ENCODE measurements around the gene EFCAB6. TPM values are rescaled to one million over a fixed set of nuclear protein-coding genes. Genes with fewer than 3 reads are reported as not detected.

The EFCAB6 gene
- total RNA-seq, 1 donor from 2014 or later = 3.6 TPM

- intact Hi-C loops (cut with DNase I) = no loop called here
- Histone ChIP-seq H3K27ac (no peak overlapping the region), H3K4me3 (no peak overlapping the region), H3K4me1 (no peaks in the 10 kb centered on the region), H3K36me3 (no peaks in the 10 kb centered on the region), H3K27me3 (no peaks in the 10 kb centered on the region), H3K9me3 (peaks cover 4% of the 10 kb centered on the region)
- TF ChIP-seq, protein P1, sequence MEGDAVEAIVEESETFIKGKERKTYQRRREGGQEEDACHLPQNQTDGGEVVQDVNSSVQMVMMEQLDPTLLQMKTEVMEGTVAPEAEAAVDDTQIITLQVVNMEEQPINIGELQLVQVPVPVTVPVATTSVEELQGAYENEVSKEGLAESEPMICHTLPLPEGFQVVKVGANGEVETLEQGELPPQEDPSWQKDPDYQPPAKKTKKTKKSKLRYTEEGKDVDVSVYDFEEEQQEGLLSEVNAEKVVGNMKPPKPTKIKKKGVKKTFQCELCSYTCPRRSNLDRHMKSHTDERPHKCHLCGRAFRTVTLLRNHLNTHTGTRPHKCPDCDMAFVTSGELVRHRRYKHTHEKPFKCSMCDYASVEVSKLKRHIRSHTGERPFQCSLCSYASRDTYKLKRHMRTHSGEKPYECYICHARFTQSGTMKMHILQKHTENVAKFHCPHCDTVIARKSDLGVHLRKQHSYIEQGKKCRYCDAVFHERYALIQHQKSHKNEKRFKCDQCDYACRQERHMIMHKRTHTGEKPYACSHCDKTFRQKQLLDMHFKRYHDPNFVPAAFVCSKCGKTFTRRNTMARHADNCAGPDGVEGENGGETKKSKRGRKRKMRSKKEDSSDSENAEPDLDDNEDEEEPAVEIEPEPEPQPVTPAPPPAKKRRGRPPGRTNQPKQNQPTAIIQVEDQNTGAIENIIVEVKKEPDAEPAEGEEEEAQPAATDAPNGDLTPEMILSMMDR (IDR thresholded peaks at IDR 0.05) = no peak
- DNase-seq (no peak), ATAC-seq (no peak)
Observed at GRCh38 chr22:43654271-43654670, 157.8 kb downstream of the EFCAB6 start.

- DNase-seq = no peak
- TF ChIP-seq, protein P1 (IDR thresholded peaks at IDR 0.05) = no peak
- intact Hi-C loops (cut with DNase I) = no loop called here
- no peak overlapping the region for H3K4me3 ChIP-seq
- H3K9me3 ChIP-seq = peaks cover 4% of the 10 kb centered on the region
- no peak overlapping the region for H3K27ac ChIP-seq
- H3K36me3 ChIP-seq = no peaks in the 10 kb centered on the region
- H3K27me3 ChIP-seq = no peaks in the 10 kb centered on the region
- ATAC-seq = no peak
- H3K4me1 ChIP-seq = no peaks in the 10 kb centered on the region
Observed at GRCh38 chr22:43652845-43653244, 159.3 kb downstream of the EFCAB6 start.

- TF ChIP-seq, protein P1 (IDR thresholded peaks at IDR 0.05) = no peak
- Histone ChIP-seq H3K27ac (no peak overlapping the region), H3K4me1 (no peaks in the 10 kb centered on the region), H3K4me3 (no peak overlapping the region), H3K36me3 (no peaks in the 10 kb centered on the region), H3K27me3 (no peaks in the 10 kb centered on the region), H3K9me3 (peaks cover 7% of the 10 kb centered on the region)
- intact Hi-C loops (cut with DNase I) = no loop called here
- DNase-seq (no peak), ATAC-seq (no peak)
Observed at GRCh38 chr22:43643387-43643786, 168.7 kb downstream of the EFCAB6 start.

GRCh38 chr22:43642319-43643206 is 169.5 kb downstream of the EFCAB6 start:
- intact Hi-C loops (cut with DNase I) = no loop called here
- no peaks in the 10 kb centered on the region for H3K4me1 ChIP-seq
- DNase-seq (no peak), ATAC-seq (no peak)
- H3K4me3 ChIP-seq = no peak overlapping the region
- H3K27ac ChIP-seq = no peak overlapping the region
- TF ChIP-seq, protein P1 (IDR thresholded peaks at IDR 0.05) = no peak
- no peaks in the 10 kb centered on the region for H3K36me3 ChIP-seq
- peaks cover 7% of the 10 kb centered on the region for H3K9me3 ChIP-seq
- no peaks in the 10 kb centered on the region for H3K27me3 ChIP-seq

DNA sequence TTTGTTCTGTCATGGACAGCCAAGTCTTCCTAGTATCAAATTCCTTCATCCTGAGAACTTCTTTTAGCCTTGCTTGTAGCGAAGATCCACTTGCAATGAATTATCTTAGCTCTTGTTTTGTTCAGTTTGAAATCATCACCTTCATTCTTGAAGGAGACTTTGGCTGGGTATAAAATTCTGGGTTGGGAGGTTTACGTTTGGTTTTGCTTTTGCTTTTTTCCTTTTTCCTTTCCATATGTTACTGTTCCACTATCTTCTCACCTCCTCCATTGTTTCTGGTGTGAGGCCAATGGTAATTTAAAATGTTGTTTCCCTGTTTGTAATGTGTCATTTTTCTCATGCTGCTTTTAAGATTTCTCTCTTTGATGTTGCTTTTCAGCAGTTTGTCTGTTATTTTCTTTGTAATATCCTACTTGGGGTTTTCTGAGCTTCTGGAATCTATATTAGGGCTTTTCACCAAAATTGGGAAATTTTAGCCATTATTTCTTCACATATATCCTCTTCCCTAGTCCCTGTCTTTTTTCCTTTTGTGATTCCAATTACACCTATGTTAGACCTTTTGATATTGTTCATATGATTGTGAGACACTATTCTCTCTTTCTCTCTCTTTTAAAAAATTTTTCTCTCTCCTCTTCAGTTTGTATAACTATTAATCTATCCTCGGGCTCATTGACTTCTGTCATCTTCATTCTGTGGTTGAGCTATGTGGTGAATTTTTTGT is 172.7 kb downstream of the EFCAB6 start:
- Histone ChIP-seq H3K36me3 (no peaks in the 10 kb centered on the region), H3K9me3 (peaks cover 7% of the 10 kb centered on the region), H3K27me3 (no peaks in the 10 kb centered on the region), H3K27ac (no peak overlapping the region), H3K4me1 (no peaks in the 10 kb centered on the region), H3K4me3 (no peak overlapping the region)
- ATAC-seq (no peak), DNase-seq (no peak)
- TF ChIP-seq, protein P1 (IDR thresholded peaks at IDR 0.05) = no peak
- intact Hi-C loops (cut with DNase I) = no loop called here

All from upper lobe of right lung (tissue), 1 donor.